ENCODE measurements around the gene NPBWR2. TPM values are rescaled to one million over a fixed set of nuclear protein-coding genes. Genes with fewer than 3 reads are reported as not detected.

The NPBWR2 gene
- polyA plus RNA-seq, 1 of the 3 experiments (the other 2 are of a cell fraction): not detected

GRCh38 chr20:64062596-64063388 lies 44.6 kb downstream of the NPBWR2 start, which contains the start of gene TCEA2:
Gene TCEA2, plus strand, starts transcription at chr20:64063198. Its CDS starts 115 bp downstream, at chr20:64063313.
- DNase-seq: peak; percentile 99
- Histone ChIP-seq H3K4me2 (peak within 1 kb of the TSS; percentile 98), H3K27ac (ENCODE audit: low read depth in 2 of 2, low read length in 1 of 2) (peak within 1 kb of the TSS; percentile 64 to 83), H3K79me2 (ENCODE audit: insufficient read depth) (peaks cover 15% of the 10 kb centered on the region; the same call in 1 of the 2 replicates), H3K4me3 (ENCODE audit: low read depth in 2 of 2, low read length in 1 of 2) (peak within 1 kb of the TSS; percentile 91 to 93), H3F3A (replicated peaks; ENCODE audit: insufficient read depth) (peaks cover 4% of the 10 kb centered on the region), H3K36me3 (replicated peaks in 1 of 2; ENCODE audit: control insufficient read depth in 1 of 2, insufficient read depth in 2 of 2, low read length in 1 of 2) (no peaks in the 10 kb centered on the region), H3K9me3 (no peaks in the 10 kb centered on the region), H3K9me2 (no peaks in the 10 kb centered on the region), H3K27me3 (ENCODE audit: insufficient read depth) (no peaks in the 10 kb centered on the region), H3K9ac (peak within 1 kb of the TSS; percentile 90), H4K20me1 (ENCODE audit: insufficient read depth) (no peaks in the 10 kb centered on the region), H3K4me1 (ENCODE audit: control insufficient read depth in 1 of 2, insufficient read depth in 2 of 2, low read depth in 1 of 2, low read length in 1 of 2) (peaks cover 14 to 17% of the 10 kb centered on the region in 2 experiments; a peak in 2 of 4 replicates), H2AFZ (ENCODE audit: low read depth) (peak within 1 kb of the TSS; percentile 85)
- ChIA-PET CTCF (interaction anchor here (0.6 to 2.5 kb wide), 10 partner anchors 9 to 83 kb away, joined by 3 to 12 read pairs (median 6); partner anchors contain the start of gene LKAAEAR1), POLR2A (interaction anchor here (0.5 to 1.5 kb wide), 10 partner anchors 8 to 198 kb away, joined by 3 to 7 read pairs (median 4); partner anchors contain the start of genes OPRL1, PRPF6, RGS19 and TPD52L2)
- 6% methylated on average over 40 of the region's 85 CpGs for WGBS (ENCODE audit: low lambda C conversion rate)
- TF ChIP-seq MAX (IDR thresholded peaks at IDR 0.05; ENCODE audit: low read depth) (peak; percentile 79), FOSL2 (IDR thresholded peaks at IDR 0.05; ENCODE audit: borderline replicate concordance, low read depth) (no peak), TCF12 (IDR thresholded peaks at IDR 0.05) (no peak), TEAD4 (IDR thresholded peaks at IDR 0.05; ENCODE audit: borderline replicate concordance, insufficient read depth) (no peak), NFIC (IDR thresholded peaks at IDR 0.05; ENCODE audit: borderline replicate concordance) (no peak), USF2 (IDR thresholded peaks at IDR 0.05; ENCODE audit: borderline replicate concordance, low read depth, low read length) (no peak), SMC3 (IDR thresholded peaks at IDR 0.05; ENCODE audit: low read depth, low read length) (no peak), GABPA (IDR thresholded peaks at IDR 0.05; ENCODE audit: low read depth) (peak; percentile 57; the same call in 1 of the 2 replicates), FOXJ3 (CRISPR knock-in tag; IDR thresholded peaks at IDR 0.05) (peak; percentile 47; the same call in 1 of the 2 replicates), REST (IDR thresholded peaks at IDR 0.05; ENCODE audit: low read depth, low read length) (0 out of 2 replicates have a peak, but pooled peaks have one; percentile 12), NRF1 (IDR thresholded peaks at IDR 0.05; ENCODE audit: low read depth, low read length) (no peak), CHD2 (IDR thresholded peaks at IDR 0.05; ENCODE audit: low read length, partially characterized antibody) (peak; percentile 96), IRF3 (IDR thresholded peaks at IDR 0.05; ENCODE audit: low read depth, low read length) (no peak), RFX5 (IDR thresholded peaks at IDR 0.05; ENCODE audit: low read length) (no peak), JUND (IDR thresholded peaks at IDR 0.05) (no peak), SIN3A (IDR thresholded peaks at IDR 0.05; ENCODE audit: borderline replicate concordance, low read depth, low read length) (peak; percentile 72; the same call in 1 of the 2 replicates), EP300 (IDR thresholded peaks at IDR 0.05; ENCODE audit: borderline replicate concordance in 1 of 2, low read depth in 1 of 2, low read length in 1 of 2) (no peak; a peak in 1 of 4 replicates), RAD21 (IDR thresholded peaks at IDR 0.05; ENCODE audit: low read length) (no peak), TAF1 (IDR thresholded peaks at IDR 0.05; ENCODE audit: borderline replicate concordance, low read depth, low read length) (peak; percentile 47), USF1 (IDR thresholded peaks at IDR 0.05; ENCODE audit: borderline replicate concordance, low read depth) (peak; percentile 46; the same call in 1 of the 2 replicates), CTCF (IDR thresholded peaks at IDR 0.05) (no peak), RXRA (IDR thresholded peaks at IDR 0.05; ENCODE audit: borderline replicate concordance, low read depth) (no peak), MXI1 (IDR thresholded peaks at IDR 0.05; ENCODE audit: low read depth, low read length) (peak; percentile 36; the same call in 1 of the 2 replicates)

Measured in SK-N-SH (cell line).